ENCODE measurements around the gene RNF212. TPM values are rescaled to one million over a fixed set of nuclear protein-coding genes. Genes with fewer than 3 reads are reported as not detected.

The RNF212 gene
- total RNA-seq, 1 experiment from 2014 or later, result not detected

GRCh38 chr4:1033840-1034551, 79.4 kb downstream of the RNF212 start:
- Histone ChIP-seq H4K20me1 (ENCODE audit: low read length) (no peaks in the 10 kb centered on the region), H3K36me3 (ENCODE audit: low read depth, low read length) (no peaks in the 10 kb centered on the region), H3K4me3 (ENCODE audit: low read length) (no peak overlapping the region), H3K9me3 (ENCODE audit: low read length) (no peaks in the 10 kb centered on the region), H3K27me3 (ENCODE audit: low read length) (no peaks in the 10 kb centered on the region), H3K4me2 (ENCODE audit: low read length) (no peak overlapping the region), H3K4me1 (ENCODE audit: insufficient read depth, low read length) (no peaks in the 10 kb centered on the region; the same call in 1 of the 2 replicates), H3K9ac (ENCODE audit: low read length) (no peak overlapping the region), H3K9me2 (replicated peaks; ENCODE audit: low read length) (no peaks in the 10 kb centered on the region), H3K27ac (ENCODE audit: low read length) (no peak overlapping the region), H3F3A (ENCODE audit: low read length, unreplicated experiment) (no peaks in the 10 kb centered on the region), H3K79me2 (ENCODE audit: low read length) (no peaks in the 10 kb centered on the region), H2AFZ (ENCODE audit: low read length) (no peak overlapping the region)
- ATAC-seq (no peak), DNase-seq (no peak)
- CTCF ChIA-PET, result no interaction called here
- no TSS peak for BruUV-seq (replicated peaks)
- POLR2A ChIA-PET (ENCODE audit: unreplicated experiment), result no interaction called here
- intact Hi-C loops (cut with micrococcal nuclease), result no loop called here
- TF ChIP-seq EZH2 (IDR thresholded peaks at IDR 0.05; ENCODE audit: low read length, unreplicated experiment) (no peak), CTCF (conservative IDR thresholded peaks at IDR 0.05; ENCODE audit: low read depth, low read length) (no peak), EZH2phosphoT487 (IDR thresholded peaks at IDR 0.05; ENCODE audit: borderline replicate concordance, low read length) (no peak)

GRCh38 chr4:1032861-1033260, 80.5 kb downstream of the RNF212 start:
- Histone ChIP-seq H3K36me3 (ENCODE audit: low read depth, low read length) (no peaks in the 10 kb centered on the region), H3F3A (ENCODE audit: low read length, unreplicated experiment) (no peaks in the 10 kb centered on the region), H3K9me3 (ENCODE audit: low read length) (no peaks in the 10 kb centered on the region), H4K20me1 (ENCODE audit: low read length) (no peaks in the 10 kb centered on the region), H3K9ac (ENCODE audit: low read length) (no peak overlapping the region), H3K9me2 (replicated peaks; ENCODE audit: low read length) (no peaks in the 10 kb centered on the region), H3K27ac (ENCODE audit: low read length) (no peak overlapping the region), H3K4me3 (ENCODE audit: low read length) (no peak overlapping the region), H3K4me1 (ENCODE audit: insufficient read depth, low read length) (no peaks in the 10 kb centered on the region; the same call in 1 of the 2 replicates), H3K79me2 (ENCODE audit: low read length) (no peaks in the 10 kb centered on the region), H2AFZ (ENCODE audit: low read length) (no peak overlapping the region), H3K27me3 (ENCODE audit: low read length) (no peaks in the 10 kb centered on the region), H3K4me2 (ENCODE audit: low read length) (no peak overlapping the region)
- no peak for DNase-seq
- intact Hi-C loops (cut with micrococcal nuclease), result no loop called here
- ChIA-PET CTCF (no interaction called here), POLR2A (ENCODE audit: unreplicated experiment) (no interaction called here)
- TF ChIP-seq EZH2 (IDR thresholded peaks at IDR 0.05; ENCODE audit: low read length, unreplicated experiment) (no peak), CTCF (conservative IDR thresholded peaks at IDR 0.05; ENCODE audit: low read depth, low read length) (no peak; the same call in 1 of the 2 replicates), EZH2phosphoT487 (IDR thresholded peaks at IDR 0.05; ENCODE audit: borderline replicate concordance, low read length) (no peak)
- no TSS peak for BruUV-seq (replicated peaks)
- ATAC-seq, result no peak
